Urinary bladder (tissue), 4 donors: ENCODE data around the gene DHTKD1. TPM values are rescaled to one million over a fixed set of nuclear protein-coding genes. Genes with fewer than 3 reads are reported as not detected.
"Not testable (repeated sequence)": the region's sequence is repeated elsewhere in the genome, so short reads cannot be mapped to it uniquely, and the experiment has no call there.

Experiments
- DNase-seq: peaks from one replicate; pipeline ENCODE4 v3.0.0-alpha.2; 2015; ENCODE audit errors: extremely low spot score
- H3K27ac ChIP-seq: one replicate; pipeline ENCODE4 v1.5.1; 2013; ENCODE audit warnings: low read depth, mild to moderate bottlenecking, moderate library complexity
- H3K36me3 ChIP-seq: one replicate; pipeline ENCODE4 v1.6.1; 2013; ENCODE audit warnings: mild to moderate bottlenecking, moderate library complexity; ENCODE audit not compliant: insufficient read depth
- H3K4me1 ChIP-seq: one replicate; pipeline ENCODE4 v1.6.1; 2013; ENCODE audit warnings: mild to moderate bottlenecking, moderate library complexity; ENCODE audit not compliant: insufficient read depth
- H3K4me3 ChIP-seq: one replicate; pipeline ENCODE4 v1.5.1; 2013; ENCODE audit warnings: low read depth, low read length
- WGBS: extraction: QIAGEN DNeasy Blood & Tissue Kit; methylation state at CpG from one replicate; pipeline ENCODE4 v1.1.7; 2013; 5-methylcytosine and 5-hydroxymethylcytosine counted together
- polyA plus RNA-seq: library from polyadenylated mRNA; stranded (reverse); fragments of 200-250 nt; gene quantifications from one replicate; pipeline ENCODE4 v1.2.3, GENCODE V29; 2013
- total RNA-seq: library from RNA; depleted of rRNA; stranded (reverse); fragments of >200 nt; gene quantifications from one replicate; pipeline ENCODE4 v1.2.3, GENCODE V29; 2014
- donor health status: healthy with polysubstance abuse.
- donor health status: healthy.

Gene DHTKD1
- total and polyA plus RNA-seq, 2 donors = 12.9 to 25.0 TPM

DNA sequence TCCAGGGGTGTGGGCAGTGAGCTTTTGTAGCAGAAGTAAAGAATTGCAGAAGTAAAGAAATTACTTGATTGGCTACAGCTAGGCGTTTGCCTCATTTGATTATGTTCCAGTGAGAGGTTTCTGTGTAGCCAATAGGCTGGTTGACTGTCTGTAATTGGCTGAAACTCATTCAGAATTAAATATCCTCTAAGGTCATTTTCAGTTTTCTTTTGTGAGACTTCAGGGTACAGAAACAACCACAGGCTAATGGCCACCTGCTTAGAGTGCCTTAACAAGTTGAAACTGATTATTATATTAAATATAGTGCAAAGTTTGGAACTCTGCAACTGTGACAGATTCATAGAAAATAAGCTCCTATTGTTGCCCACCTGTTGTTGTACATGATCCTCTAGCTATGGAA is 71.3 kb downstream of the DHTKD1 start:
- H3K36me3 ChIP-seq = peaks cover 12% of the 10 kb centered on the region
- no peak for DNase-seq
- 92% methylated on average over 1 of the region's 1 CpG for WGBS
- H3K4me1 ChIP-seq = no peaks in the 10 kb centered on the region
- H3K4me3 ChIP-seq = no peak overlapping the region
- no peak overlapping the region for H3K27ac ChIP-seq

DNA sequence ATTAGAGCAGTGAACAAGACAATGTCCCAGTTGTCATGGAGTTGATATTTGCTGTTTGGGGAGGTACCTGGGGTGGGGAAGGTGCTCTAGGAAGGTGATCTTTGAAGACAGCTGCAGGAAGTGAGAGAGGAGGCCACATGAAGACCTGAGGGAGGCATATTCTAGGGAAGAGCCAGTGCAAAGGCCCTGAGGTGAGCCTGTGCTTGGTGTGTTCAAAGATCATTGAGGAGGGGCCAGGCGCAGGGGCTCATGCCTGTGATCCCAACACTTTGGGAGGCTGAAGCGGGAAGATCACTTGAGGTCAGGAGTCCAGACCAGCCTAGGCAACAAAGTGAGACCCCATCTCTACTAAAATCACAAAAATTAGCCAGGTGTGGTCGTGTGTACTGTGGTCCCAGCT is 75.8 kb downstream of the DHTKD1 start:
- 96% methylated on average over 3 of the region's 3 CpGs for WGBS
- Histone ChIP-seq H3K27ac (no peak overlapping the region), H3K4me1 (no peaks in the 10 kb centered on the region), H3K4me3 (no peak overlapping the region), H3K36me3 (peaks cover 5% of the 10 kb centered on the region)
- DNase-seq = no peak

- DNase-seq = no peak
- WGBS = 81% methylated on average over 4 of the region's 4 CpGs
- no peak overlapping the region for H3K27ac ChIP-seq
- H3K36me3 ChIP-seq = peaks cover 5% of the 10 kb centered on the region
- H3K4me3 ChIP-seq = no peak overlapping the region
- no peaks in the 10 kb centered on the region for H3K4me1 ChIP-seq
These were observed 81.4 kb downstream of the DHTKD1 start for GRCh38 chr10:12150163-12150562.

DNA sequence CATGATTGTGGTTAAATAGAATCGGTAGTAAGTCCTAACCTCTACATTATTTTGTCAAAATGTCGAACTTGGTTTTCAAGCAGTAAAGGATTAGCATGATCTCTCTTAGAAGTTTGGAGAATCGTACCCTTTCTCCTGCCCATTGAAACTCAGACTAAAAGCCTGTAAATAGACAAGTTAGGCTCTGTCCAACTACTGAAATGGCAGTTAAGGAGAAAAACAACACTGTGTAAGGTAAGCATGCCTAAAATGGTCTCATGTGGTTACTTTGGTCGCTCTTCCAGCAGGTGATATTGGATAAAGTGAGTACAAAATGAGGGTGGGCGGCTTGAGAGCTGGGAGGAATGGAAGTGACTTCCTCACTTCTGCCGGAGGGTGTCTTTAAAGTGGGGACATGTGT is 85.8 kb downstream of the DHTKD1 start:
- no peak overlapping the region for H3K4me3 ChIP-seq
- WGBS = 85% methylated on average over 6 of the region's 6 CpGs
- H3K4me1 ChIP-seq = no peaks in the 10 kb centered on the region
- H3K36me3 ChIP-seq = peaks cover 4% of the 10 kb centered on the region
- H3K27ac ChIP-seq = no peak overlapping the region
- DNase-seq = no peak

DNA sequence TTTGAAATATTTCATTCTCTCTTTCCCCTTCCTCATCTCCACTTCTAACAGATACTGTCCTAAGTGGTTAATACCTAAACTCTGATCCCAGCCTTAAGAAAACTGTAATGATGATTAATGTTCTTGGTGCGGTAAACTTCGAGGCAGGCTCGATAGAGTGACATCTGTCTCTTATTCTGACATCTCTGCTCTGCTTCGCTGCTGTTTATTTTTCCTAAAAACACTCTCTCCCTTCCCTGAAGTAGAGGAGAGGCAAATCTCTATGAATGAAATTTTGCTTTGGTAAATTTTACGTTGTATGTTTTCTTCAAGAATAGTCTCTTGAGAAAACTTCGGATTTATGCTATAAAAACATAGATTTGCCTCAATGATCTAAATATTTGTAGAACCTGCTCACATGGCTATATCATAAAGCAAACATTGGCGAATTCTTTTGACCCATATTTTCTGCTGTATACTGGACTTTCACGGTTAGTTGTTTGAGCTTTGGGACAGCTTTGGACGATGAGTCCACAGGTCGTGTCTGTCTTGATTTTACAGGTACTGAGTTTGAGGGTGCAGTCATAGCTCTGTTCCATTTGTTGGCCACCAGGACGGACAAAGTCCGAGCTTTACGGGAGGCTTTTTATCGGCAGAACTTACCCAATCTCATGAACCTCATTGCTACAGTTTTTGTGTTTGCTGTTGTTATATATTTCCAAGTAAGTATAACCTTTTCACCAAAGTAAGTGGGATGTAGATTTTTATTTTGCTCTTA is 87.8 kb downstream of the DHTKD1 start:
- WGBS = 85% methylated on average over 14 of the region's 14 CpGs
- peaks cover 6% of the 10 kb centered on the region for H3K36me3 ChIP-seq

DNA sequence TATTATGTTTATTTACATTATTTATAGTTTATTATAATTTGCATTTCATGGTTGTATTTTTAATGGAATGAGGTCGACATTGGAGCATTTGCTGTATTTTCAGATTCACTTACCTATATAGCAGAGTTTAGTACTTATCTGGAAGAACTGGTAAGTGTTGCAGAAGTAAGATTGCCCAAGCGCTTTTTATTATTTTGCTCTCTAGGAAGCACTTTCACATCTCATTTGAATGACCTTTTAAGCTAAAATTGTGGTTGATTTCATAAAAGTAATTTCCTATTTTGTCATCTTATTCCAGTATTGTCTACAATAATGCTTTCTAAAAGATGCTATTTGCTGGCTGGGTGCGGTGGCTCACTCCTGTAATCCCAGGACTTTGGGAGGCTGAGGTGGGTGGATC is 89.4 kb downstream of the DHTKD1 start:
- no peak for DNase-seq
- no peak overlapping the region for H3K4me3 ChIP-seq
- peaks cover 8% of the 10 kb centered on the region for H3K36me3 ChIP-seq
- no peaks in the 10 kb centered on the region for H3K4me1 ChIP-seq
- H3K27ac ChIP-seq = no peak overlapping the region
- WGBS = 92% methylated on average over 3 of the region's 3 CpGs

More for the DNA sequence above, 87.8 kb downstream of the DHTKD1 start:
- no peak overlapping the region for H3K4me3 ChIP-seq
- H3K4me1 ChIP-seq = no peaks in the 10 kb centered on the region
- no peak for DNase-seq
- H3K27ac ChIP-seq = no peak overlapping the region

GRCh38 chr10:12160664-12161063 is 91.9 kb downstream of the DHTKD1 start:
- H3K4me1 ChIP-seq = no peaks in the 10 kb centered on the region
- no peak overlapping the region for H3K27ac ChIP-seq
- 97% methylated on average over 5 of the region's 5 CpGs for WGBS
- DNase-seq = no peak
- H3K36me3 ChIP-seq = peaks cover 6% of the 10 kb centered on the region
- H3K4me3 ChIP-seq = no peak overlapping the region

GRCh38 chr10:12162927-12163326 is 94.2 kb downstream of the DHTKD1 start:
- Histone ChIP-seq H3K4me1 (no peaks in the 10 kb centered on the region), H3K4me3 (no peak overlapping the region), H3K36me3 (peaks cover 11% of the 10 kb centered on the region), H3K27ac (no peak overlapping the region)
- no peak for DNase-seq
- 97% methylated on average over 6 of the region's 6 CpGs for WGBS

GRCh38 chr10:12164085-12164484 is 95.3 kb downstream of the DHTKD1 start:
- Histone ChIP-seq H3K4me1 (no peaks in the 10 kb centered on the region), H3K36me3 (peaks cover 13% of the 10 kb centered on the region), H3K27ac (no peak overlapping the region), H3K4me3 (no peak overlapping the region)
- 90% methylated on average over 12 of the region's 12 CpGs for WGBS
- DNase-seq = no peak

DNA sequence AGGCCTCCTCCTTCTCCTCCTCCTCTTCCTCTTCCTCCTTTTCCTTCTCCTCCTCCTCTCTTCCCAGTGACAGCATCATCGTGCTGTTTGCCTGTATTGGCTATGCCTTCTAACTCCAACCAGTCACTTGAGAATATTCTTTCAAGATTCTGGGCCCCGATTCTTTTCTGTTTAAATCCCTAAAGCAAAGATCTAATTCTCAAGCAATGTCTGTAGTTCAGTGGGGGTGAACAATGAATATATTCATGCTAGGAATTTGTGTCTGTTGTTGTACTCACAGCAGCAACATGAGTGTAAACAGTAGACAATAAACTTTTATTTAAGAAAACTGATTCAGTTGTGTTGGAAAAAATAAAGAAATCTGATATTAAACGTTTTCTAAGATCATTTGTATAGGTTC is 96.3 kb downstream of the DHTKD1 start:
- Histone ChIP-seq H3K27ac (no peak overlapping the region), H3K4me1 (no peaks in the 10 kb centered on the region), H3K4me3 (no peak overlapping the region), H3K36me3 (peaks cover 13% of the 10 kb centered on the region)
- DNase-seq = no peak
- 82% methylated on average over 3 of the region's 3 CpGs for WGBS

- no peaks in the 10 kb centered on the region for H3K4me1 ChIP-seq
- H3K27ac ChIP-seq = no peak overlapping the region
- H3K36me3 ChIP-seq = peaks cover 20% of the 10 kb centered on the region
- DNase-seq = no peak
- H3K4me3 ChIP-seq = no peak overlapping the region
- WGBS = 78% methylated on average over 6 of the region's 6 CpGs
These were observed 97.4 kb downstream of the DHTKD1 start for GRCh38 chr10:12165999-12166775.

DNA sequence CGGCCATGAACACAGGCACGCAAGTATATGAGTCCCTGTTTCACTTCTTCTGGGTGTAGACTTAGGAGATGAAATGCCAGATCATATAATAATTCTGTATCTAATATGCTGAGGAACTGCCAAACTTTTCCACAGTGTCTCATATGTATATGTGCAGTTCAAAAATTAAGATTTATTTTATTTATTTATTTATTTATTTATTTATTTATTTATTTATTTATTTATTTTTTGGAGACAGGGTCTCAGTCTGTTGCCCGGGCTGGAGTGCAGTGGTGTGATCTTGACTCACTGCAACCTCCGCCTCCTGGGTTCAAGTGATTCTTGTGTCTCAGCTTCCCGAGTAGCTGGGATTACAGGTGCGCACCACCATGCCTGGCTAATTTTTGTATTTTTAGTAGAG is 102.8 kb downstream of the DHTKD1 start:
- DNase-seq, H3K4me3 ChIP-seq, H3K4me1 ChIP-seq, H3K27ac ChIP-seq: not testable (repeated sequence)
- 90% methylated on average over 6 of the region's 6 CpGs for WGBS
- peaks cover 16% of the 10 kb centered on the region for H3K36me3 ChIP-seq
